T-cell (primary cell): ENCODE data around the gene STK33. TPM values are rescaled to one million over a fixed set of nuclear protein-coding genes. Genes with fewer than 3 reads are reported as not detected.

Experiments
- ATAC-seq, 4 experiments: fragments of 200-7000 bp in 3 of 4; fragments of 150-1000 bp in 1 of 4; cut with Tn5 transposase; replicated peaks in 1 of 4; 1 replicate in 3 of 4; 2 replicates in 1 of 4; pipeline ENCODE4 v1.10.0; 2021; ENCODE audit warnings: moderate library complexity in 3 of 4, mild to moderate bottlenecking in 2 of 4, moderate number of reproducible peaks in 1 of 4
- CTCF ChIA-PET, 2 donors: fragments of 300-600 bp; sonication (Branson Sonifier 250); formaldehyde crosslinking; loops; one replicate each; lab custom pipeline; 2022; ENCODE audit warnings: antibody characterized with exemption in 2 of 2; lab: Charles Lee
- POLR2A ChIA-PET, 2 donors: fragments of 300-600 bp; sonication (Branson Sonifier 250); formaldehyde crosslinking; loops; one replicate each; lab custom pipeline; 2022; ENCODE audit warnings: antibody characterized with exemption in 2 of 2; lab: Charles Lee
- DNase-seq, 35 experiments: peaks; one replicate each; pipeline versions ENCODE4 v3.0.0 to v3.0.0-alpha.2; 2013 to 2023
- H3K27ac ChIP-seq: one replicate; pipeline ENCODE4 v1.5.1; 2013; ENCODE audit warnings: low read length
- H3K27me3 ChIP-seq, 2 experiments: replicated peaks in 1 of 2; 1 replicate in 1 of 2; 2 replicates in 1 of 2; pipeline versions ENCODE4 v1.6.1 to v1.7.0; 2013; ENCODE audit warnings: low read length in 1 of 2, mixed read lengths in 1 of 2; ENCODE audit not compliant: control insufficient read depth in 2 of 2, insufficient read depth in 2 of 2; ENCODE audit errors: extremely low read depth in 1 of 2
- H3K36me3 ChIP-seq, 2 donors: 1 replicate in 1 of 2; 2 replicates in 1 of 2; pipeline versions ENCODE4 v1.6.1 to v1.7.0; 2013; ENCODE audit warnings: low read length in 1 of 2; ENCODE audit not compliant: control insufficient read depth in 2 of 2, insufficient read depth in 1 of 2; ENCODE audit errors: extremely low read depth in 1 of 2
- H3K4me1 ChIP-seq, 2 experiments: 1 replicate in 1 of 2; 2 replicates in 1 of 2; pipeline versions ENCODE4 v1.6.1 to v1.7.0; 2013; ENCODE audit warnings: low read length in 2 of 2, mixed read lengths in 1 of 2; ENCODE audit not compliant: insufficient read depth in 2 of 2, control insufficient read depth in 1 of 2; ENCODE audit errors: extremely low read depth in 1 of 2
- H3K4me3 ChIP-seq, 2 donors: 1 replicate in 1 of 2; 2 replicates in 1 of 2; pipeline versions ENCODE4 v1.5.1 to v1.7.0; 2013; ENCODE audit warnings: mild to moderate bottlenecking in 2 of 2, low read length in 1 of 2, moderate library complexity in 1 of 2; ENCODE audit not compliant: control insufficient read depth in 1 of 2; ENCODE audit errors: extremely low read depth in 1 of 2
- H3K9me3 ChIP-seq: 2 replicates; pipeline ENCODE4 v1.7.0; 2013
- H3K27ac Mint-ChIP-seq, 2 donors: one replicate each; pipeline ENCODE4 v1.8.0; 2020 to 2021; ENCODE audit warnings: mild to moderate bottlenecking in 2 of 2, mixed read lengths in 2 of 2
- H3K27me3 Mint-ChIP-seq, 2 donors: one replicate each; pipeline ENCODE4 v1.8.0; 2021 to 2022; ENCODE audit warnings: mixed read lengths in 2 of 2
- H3K36me3 Mint-ChIP-seq: one replicate; pipeline ENCODE4 v1.8.0; 2021; ENCODE audit warnings: mixed read lengths
- H3K4me1 Mint-ChIP-seq, 3 donors: one replicate each; pipeline ENCODE4 v1.8.0; 2020 to 2022; ENCODE audit warnings: mixed read lengths in 3 of 3, mild to moderate bottlenecking in 1 of 3
- H3K4me3 Mint-ChIP-seq, 3 donors: one replicate each; pipeline ENCODE4 v1.8.0; 2020 to 2022; ENCODE audit warnings: mild to moderate bottlenecking in 3 of 3, mixed read lengths in 3 of 3, moderate library complexity in 3 of 3
- H3K9me3 Mint-ChIP-seq, 3 donors: one replicate each; pipeline ENCODE4 v1.8.0; 2020 to 2022; ENCODE audit warnings: mixed read lengths in 3 of 3
- WGBS: methylation state at CpG from one replicate; pipeline ENCODE4 v1.1.5; 2013; ENCODE audit warnings: missing lambda C conversion rate; ENCODE audit not compliant: insufficient coverage; 5-methylcytosine and 5-hydroxymethylcytosine counted together
- total RNA-seq, 35 experiments: library from RNA in 6 of 35; stranded (reverse) in 6 of 35; fragments of 120-200 nt in 1 of 35; gene quantifications; one replicate each; pipeline versions ENCODE4 v1.2.1 to v1.2.4 and lab custom pipeline; 2013 to 2026

The STK33 gene
- total RNA-seq, 5 donors from 2014 or later (not counting 1 experiment from before 2014, with no cell fraction given) = 0.30 to 1.5 (median 1.3) TPM

- H3K4me3 Mint-ChIP-seq = no peak overlapping the region
- CTCF ChIA-PET = no interaction called here
- H3K4me1 ChIP-seq = peaks cover 0 to 8% of the 10 kb centered on the region in 2 experiments
- peaks cover 0 to 35% of the 10 kb centered on the region in 2 experiments for H3K27me3 ChIP-seq
- H3K27me3 Mint-ChIP-seq = peaks cover 17 to 18% of the 10 kb centered on the region in 2 donors
- no peak overlapping the region for H3K4me3 ChIP-seq
- H3K36me3 ChIP-seq = no peaks in the 10 kb centered on the region
- no peaks in the 10 kb centered on the region for H3K36me3 Mint-ChIP-seq
- H3K9me3 Mint-ChIP-seq = no peaks in the 10 kb centered on the region
- ATAC-seq (no peak), DNase-seq (no peak)
- 85% methylated on average over 24 of the region's 30 CpGs for WGBS
- no peak overlapping the region for H3K27ac Mint-ChIP-seq
- H3K27ac ChIP-seq = no peak overlapping the region
- POLR2A ChIA-PET = no interaction called here
- H3K4me1 Mint-ChIP-seq = peaks cover 4 to 7% (median 4%) of the 10 kb centered on the region in 3 donors
- H3K9me3 ChIP-seq = no peaks in the 10 kb centered on the region
Measured at GRCh38 chr11:8356721-8357504, 237.1 kb downstream of the STK33 start.

GRCh38 chr11:8356216-8356615 lies 237.8 kb downstream of the STK33 start:
- no peak for ATAC-seq
- no peak overlapping the region for H3K4me3 Mint-ChIP-seq
- no peak for DNase-seq
- Histone ChIP-seq H3K9me3 (no peaks in the 10 kb centered on the region), H3K36me3 (no peaks in the 10 kb centered on the region), H3K4me1 (peaks cover 0 to 8% of the 10 kb centered on the region in 2 experiments), H3K27me3 (peaks cover 0 to 42% of the 10 kb centered on the region in 2 experiments), H3K27ac (no peak overlapping the region), H3K4me3 (no peak overlapping the region)
- no peak overlapping the region for H3K27ac Mint-ChIP-seq
- no peaks in the 10 kb centered on the region for H3K9me3 Mint-ChIP-seq
- peaks cover 4 to 7% (median 4%) of the 10 kb centered on the region in 3 donors for H3K4me1 Mint-ChIP-seq
- CTCF ChIA-PET = no interaction called here
- 96% methylated on average over 5 of the region's 8 CpGs for WGBS
- peaks cover 17 to 18% of the 10 kb centered on the region in 2 donors for H3K27me3 Mint-ChIP-seq
- no peaks in the 10 kb centered on the region for H3K36me3 Mint-ChIP-seq
- POLR2A ChIA-PET = no interaction called here

GRCh38 chr11:8355416-8355742 lies 238.6 kb downstream of the STK33 start:
- no peak overlapping the region for H3K27ac Mint-ChIP-seq
- peaks cover 0 to 8% of the 10 kb centered on the region in 2 experiments for H3K4me1 ChIP-seq
- H3K9me3 Mint-ChIP-seq = no peaks in the 10 kb centered on the region
- peaks cover 17 to 18% of the 10 kb centered on the region in 2 donors for H3K27me3 Mint-ChIP-seq
- peaks cover 4 to 7% (median 4%) of the 10 kb centered on the region in 3 donors for H3K4me1 Mint-ChIP-seq
- ChIA-PET CTCF (no interaction called here), POLR2A (no interaction called here)
- ATAC-seq = no peak
- WGBS = 53% methylated on average over 3 of the region's 5 CpGs
- H3K36me3 ChIP-seq = no peaks in the 10 kb centered on the region
- H3K4me3 ChIP-seq = no peak overlapping the region
- DNase-seq = no peak
- peaks cover 0 to 43% of the 10 kb centered on the region in 2 experiments for H3K27me3 ChIP-seq
- H3K9me3 ChIP-seq = no peaks in the 10 kb centered on the region
- H3K4me3 Mint-ChIP-seq = no peak overlapping the region
- H3K36me3 Mint-ChIP-seq = no peaks in the 10 kb centered on the region
- H3K27ac ChIP-seq = no peak overlapping the region

GRCh38 chr11:8354622-8355415 lies 239.2 kb downstream of the STK33 start:
- ATAC-seq (no peak), DNase-seq (no peak)
- WGBS = 18% methylated on average over 8 of the region's 16 CpGs
- peaks cover 4 to 7% (median 4%) of the 10 kb centered on the region in 3 donors for H3K4me1 Mint-ChIP-seq
- H3K4me3 Mint-ChIP-seq = no peak overlapping the region
- Histone ChIP-seq H3K27ac (no peak overlapping the region), H3K4me1 (peaks cover 0 to 8% of the 10 kb centered on the region in 2 experiments), H3K4me3 (no peak overlapping the region), H3K27me3 (peaks cover 0 to 43% of the 10 kb centered on the region in 2 experiments), H3K36me3 (no peaks in the 10 kb centered on the region), H3K9me3 (no peaks in the 10 kb centered on the region)
- ChIA-PET POLR2A (no interaction called here), CTCF (no interaction called here)
- H3K9me3 Mint-ChIP-seq = no peaks in the 10 kb centered on the region
- H3K36me3 Mint-ChIP-seq = no peaks in the 10 kb centered on the region
- H3K27me3 Mint-ChIP-seq = peaks cover 17 to 19% of the 10 kb centered on the region in 2 donors
- no peak overlapping the region for H3K27ac Mint-ChIP-seq

GRCh38 chr11:8352876-8353505 lies 241.0 kb downstream of the STK33 start:
- H3K4me3 Mint-ChIP-seq = no peak overlapping the region
- ATAC-seq (no peak), DNase-seq (no peak)
- peaks cover 4 to 7% (median 4%) of the 10 kb centered on the region in 3 donors for H3K4me1 Mint-ChIP-seq
- Histone ChIP-seq H3K4me3 (no peak overlapping the region), H3K4me1 (peaks cover 0 to 8% of the 10 kb centered on the region in 2 experiments), H3K27ac (no peak overlapping the region), H3K27me3 (peaks cover 0 to 40% of the 10 kb centered on the region in 2 experiments), H3K9me3 (no peaks in the 10 kb centered on the region), H3K36me3 (no peaks in the 10 kb centered on the region)
- CTCF ChIA-PET = no interaction called here
- POLR2A ChIA-PET = no interaction called here
- no peaks in the 10 kb centered on the region for H3K9me3 Mint-ChIP-seq
- H3K27me3 Mint-ChIP-seq = peaks cover 17 to 20% of the 10 kb centered on the region in 2 donors
- WGBS = 75% methylated on average over 11 of the region's 13 CpGs
- H3K27ac Mint-ChIP-seq = no peak overlapping the region
- H3K36me3 Mint-ChIP-seq = no peaks in the 10 kb centered on the region

GRCh38 chr11:8352103-8352875 lies 241.7 kb downstream of the STK33 start:
- Histone ChIP-seq H3K4me3 (no peak overlapping the region), H3K4me1 (peaks cover 0 to 8% of the 10 kb centered on the region in 2 experiments), H3K27me3 (peaks cover 0 to 40% of the 10 kb centered on the region in 2 experiments), H3K9me3 (no peaks in the 10 kb centered on the region), H3K27ac (no peak overlapping the region), H3K36me3 (no peaks in the 10 kb centered on the region)
- H3K4me3 Mint-ChIP-seq = no peak overlapping the region
- peaks cover 17 to 20% of the 10 kb centered on the region in 2 donors for H3K27me3 Mint-ChIP-seq
- H3K4me1 Mint-ChIP-seq = peaks cover 4 to 7% (median 4%) of the 10 kb centered on the region in 3 donors
- H3K36me3 Mint-ChIP-seq = no peaks in the 10 kb centered on the region
- no peaks in the 10 kb centered on the region for H3K9me3 Mint-ChIP-seq
- POLR2A ChIA-PET = no interaction called here
- DNase-seq (no peak), ATAC-seq (no peak)
- H3K27ac Mint-ChIP-seq = no peak overlapping the region
- CTCF ChIA-PET = no interaction called here
- WGBS = 86% methylated on average over 1 of the region's 4 CpGs
